Activated CD4-positive, alpha-beta T cell treated with anti-CD3 and anti-CD28 coated beads for 1 hour (primary cell): ENCODE measurements around the gene IRF2.
"Not testable (repeated sequence)": the region's sequence is repeated elsewhere in the genome, so short reads cannot be mapped to it uniquely, and the experiment has no call there.

Source experiments
- DNase-seq: peaks from one replicate; pipeline ENCODE4 v3.0.0-alpha.2; 2020

Gene IRF2

DNA sequence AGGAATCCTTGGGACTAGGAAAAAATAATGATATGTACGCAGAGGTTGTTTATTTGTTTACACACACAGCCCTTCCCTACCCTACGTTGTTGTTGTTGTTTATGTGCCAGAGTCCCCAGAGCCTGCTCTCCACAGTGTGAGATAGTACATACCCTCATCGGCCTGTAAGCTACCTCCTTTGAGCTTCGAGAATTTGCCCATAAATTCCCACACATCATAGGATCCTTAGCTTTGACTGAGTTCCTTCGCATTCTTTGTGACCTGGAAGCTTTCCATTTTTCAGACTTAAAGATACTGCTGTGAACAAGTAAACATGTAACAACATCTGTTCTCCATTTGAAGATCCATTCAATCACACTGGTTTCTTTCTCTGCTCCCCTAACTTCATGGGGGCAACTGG is 114.5 kb downstream of the IRF2 start:
- DNase-seq, result no peak

- no peak for DNase-seq
Measured at GRCh38 chr4:184358521-184359232, 115.7 kb downstream of the IRF2 start.

DNA sequence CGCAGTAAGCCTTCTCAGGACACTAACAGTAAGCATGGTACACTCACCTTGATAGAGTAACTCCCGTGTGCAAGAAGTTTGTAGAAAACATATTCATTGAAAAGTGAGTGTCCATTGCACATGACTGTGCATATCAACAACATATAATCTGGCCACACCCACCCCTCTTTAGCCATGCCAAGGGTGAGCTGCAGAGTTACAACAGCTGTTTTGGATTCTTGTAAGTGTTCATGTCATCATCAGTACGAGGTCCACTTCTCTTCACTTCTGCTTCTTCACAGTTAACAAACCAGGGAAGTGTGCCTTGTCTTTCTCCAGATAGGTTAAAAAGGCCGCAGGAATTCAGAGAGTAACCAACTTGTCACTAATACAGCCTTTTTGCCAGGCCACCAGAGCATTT is 116.6 kb downstream of the IRF2 start:
- DNase-seq, result no peak

GRCh38 chr4:184357165-184357564 is 117.2 kb downstream of the IRF2 start:
- no peak for DNase-seq

GRCh38 chr4:184356366-184356765 is 118.0 kb downstream of the IRF2 start:
- no peak for DNase-seq

GRCh38 chr4:184355857-184356256 is 118.5 kb downstream of the IRF2 start:
- no peak for DNase-seq

- DNase-seq, result no peak
Measured at GRCh38 chr4:184355111-184355604, 119.2 kb downstream of the IRF2 start.

DNA sequence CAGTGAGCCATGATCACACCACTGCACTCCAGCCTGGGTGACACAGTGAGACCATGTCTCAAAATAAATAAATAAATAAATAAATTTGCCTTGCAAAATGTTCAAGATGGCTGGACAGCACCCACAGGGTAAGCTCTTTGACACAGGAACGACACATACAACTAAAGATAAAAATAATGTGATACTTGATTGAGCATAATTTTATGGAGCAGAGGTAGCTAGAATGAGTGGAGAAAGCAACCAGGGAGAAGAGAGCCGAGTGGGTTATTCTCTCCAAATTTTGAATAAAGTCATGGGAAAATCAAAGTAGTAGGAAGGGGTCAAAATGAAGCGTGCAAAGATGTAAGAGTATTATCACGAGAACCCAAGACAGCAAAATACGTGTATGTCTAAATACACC is 121.5 kb downstream of the IRF2 start:
- DNase-seq, result no peak

DNA sequence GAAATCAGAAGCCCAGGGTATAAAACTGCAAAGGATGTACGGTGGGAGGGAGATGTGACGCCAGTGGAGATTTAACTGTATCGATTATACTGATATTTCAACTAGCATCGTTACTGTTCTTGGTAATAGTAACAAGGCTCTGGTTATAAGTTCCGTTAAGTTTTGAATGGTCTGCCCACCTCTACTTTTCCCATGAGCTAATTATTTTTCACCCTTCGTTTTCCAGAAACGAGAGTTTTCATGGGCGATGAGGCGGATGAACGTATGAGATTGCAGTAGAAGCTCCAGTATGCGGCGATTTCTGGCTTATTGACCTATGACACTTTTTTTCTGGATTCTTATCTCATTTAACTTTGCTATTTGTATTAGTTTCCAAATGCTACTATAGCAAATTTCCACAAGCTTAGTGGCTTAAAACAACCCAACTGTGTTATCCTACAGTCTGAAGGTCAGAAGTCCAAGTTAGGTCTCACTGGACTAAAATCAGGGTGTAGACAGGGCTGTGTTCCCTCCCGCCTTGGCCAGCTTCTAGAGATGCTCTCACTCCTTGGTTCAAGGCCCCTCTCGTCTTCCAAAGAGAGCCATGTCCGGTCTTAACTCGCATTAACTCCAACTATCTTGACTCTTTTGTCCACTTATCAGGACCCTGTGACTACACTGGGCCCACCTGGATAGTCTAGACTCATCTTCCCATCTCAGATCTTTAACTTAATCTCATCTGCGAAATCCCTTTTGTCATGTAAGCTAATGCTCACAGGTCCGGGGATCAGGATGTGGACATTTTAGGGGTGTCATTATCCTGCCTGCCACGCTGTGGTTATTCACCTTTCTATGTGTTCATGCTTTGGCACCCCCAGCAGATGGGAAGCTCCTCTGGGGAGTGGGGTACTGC is 122.5 kb downstream of the IRF2 start:
- DNase-seq, result no peak

DNA sequence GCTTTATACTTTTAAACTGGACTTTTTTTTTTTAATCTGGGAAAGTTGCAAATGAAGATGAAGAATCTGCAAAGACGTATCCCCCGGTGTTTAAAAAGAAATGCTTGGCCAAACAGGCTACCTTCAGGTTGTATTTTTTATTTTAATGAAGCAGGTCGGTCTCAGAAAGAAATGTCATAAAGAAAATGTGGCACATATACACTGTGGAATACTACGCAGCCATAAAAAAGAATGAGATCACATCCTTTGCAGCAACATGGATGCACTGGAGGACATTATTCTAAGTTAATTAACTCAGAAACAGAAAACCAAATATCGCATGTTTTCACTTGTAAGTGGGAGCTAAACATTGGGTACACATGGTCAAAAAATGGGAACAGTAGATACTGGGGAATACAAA is 123.4 kb downstream of the IRF2 start:
- no peak for DNase-seq

- DNase-seq, result no peak
Measured at GRCh38 chr4:184350213-184350817, 124.0 kb downstream of the IRF2 start.

DNA sequence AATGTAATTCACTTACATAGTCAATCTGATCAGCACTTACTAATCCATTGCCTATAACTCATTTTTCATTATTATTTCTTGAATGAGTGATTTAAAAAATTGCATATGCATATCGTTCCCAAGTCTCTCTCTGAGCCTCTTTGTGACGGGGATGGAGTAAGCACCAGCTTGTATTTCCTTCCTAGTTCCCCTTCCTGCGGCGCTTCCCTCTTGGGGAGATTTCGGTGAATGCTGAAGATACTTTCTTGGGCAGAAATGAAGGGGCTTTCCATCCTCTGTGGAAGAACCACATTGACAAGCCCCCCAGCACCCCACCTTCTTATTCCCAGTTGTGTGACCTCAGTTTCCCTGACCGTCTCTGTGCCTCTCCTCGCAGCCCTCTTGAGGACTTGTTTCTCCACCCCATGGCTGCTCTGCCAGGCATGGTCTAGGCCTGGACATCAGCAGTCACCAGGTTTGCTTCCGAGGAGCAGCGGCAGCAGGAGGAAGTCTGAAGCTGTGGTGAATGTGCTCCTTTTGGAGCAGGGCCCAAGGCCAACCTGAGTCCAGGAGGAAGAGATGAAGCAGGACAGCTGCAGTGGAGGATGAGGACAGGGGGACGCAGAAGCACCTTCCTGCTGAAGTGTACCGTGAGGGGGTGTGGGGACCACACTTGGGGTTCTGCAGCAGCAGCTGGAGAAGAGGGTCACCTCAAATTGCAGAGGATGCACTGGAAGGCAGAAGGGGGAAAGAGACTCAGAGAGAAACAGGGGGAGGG is 124.9 kb downstream of the IRF2 start:
- no peak for DNase-seq

DNA sequence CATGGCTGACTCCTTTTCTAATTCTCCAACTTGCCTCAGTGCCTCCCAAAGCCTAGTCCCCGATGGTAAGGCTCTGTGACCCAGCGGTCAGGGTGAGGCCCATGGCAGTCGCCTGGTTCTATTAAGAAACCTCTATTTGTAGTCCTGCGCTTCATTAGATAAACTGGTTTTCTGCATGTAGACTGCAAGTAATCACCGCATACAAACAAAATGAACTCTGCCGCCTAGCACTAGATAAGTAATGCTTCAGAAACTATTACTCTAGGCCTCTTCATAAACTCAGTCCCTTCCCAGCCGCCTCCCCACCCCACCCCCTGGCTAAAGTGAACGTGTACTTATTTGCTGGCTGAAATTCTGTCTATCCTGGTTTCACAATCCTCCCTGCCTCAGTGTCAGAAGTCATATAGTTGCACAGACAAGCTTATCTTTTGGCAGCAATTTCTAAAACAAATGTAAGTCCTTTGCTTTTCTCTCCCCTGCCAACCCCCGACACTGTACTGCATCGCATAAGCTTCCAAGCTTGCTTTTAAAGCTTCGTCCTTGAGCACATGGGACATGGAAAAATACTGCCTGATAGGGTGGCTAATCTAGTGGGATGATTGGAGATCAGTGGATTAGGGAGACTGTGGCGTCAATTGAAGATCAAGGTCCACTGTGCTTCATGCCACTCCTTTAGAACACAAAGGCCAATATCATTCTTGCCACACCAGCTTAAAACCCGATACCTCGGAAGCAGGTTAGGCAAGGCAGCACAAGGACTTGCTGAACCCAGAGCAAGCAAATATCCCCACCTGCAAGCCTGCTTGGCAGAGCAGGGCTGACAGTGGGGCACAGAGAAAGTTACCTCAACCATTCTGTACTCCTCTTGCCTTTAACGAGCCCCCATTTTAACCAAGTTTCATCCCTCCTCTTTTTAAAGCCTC is 125.8 kb downstream of the IRF2 start:
- DNase-seq, result no peak

GRCh38 chr4:184347251-184348239 is 126.8 kb downstream of the IRF2 start:
- no peak for DNase-seq

GRCh38 chr4:184346682-184347081 is 127.7 kb downstream of the IRF2 start:
- no peak for DNase-seq

- not testable (repeated sequence) for DNase-seq
Measured at GRCh38 chr4:184346273-184346672, 128.1 kb downstream of the IRF2 start.

GRCh38 chr4:184345573-184345922 is 128.8 kb downstream of the IRF2 start:
- DNase-seq, result no peak

- DNase-seq, result no peak
Measured at GRCh38 chr4:184344899-184345572, 129.3 kb downstream of the IRF2 start.

GRCh38 chr4:184344435-184344834 is 129.9 kb downstream of the IRF2 start:
- no peak for DNase-seq
